Thoracic aorta (tissue), 2 donors: Measurements from ENCODE around the gene SEPTIN7. TPM values are rescaled to one million over a fixed set of nuclear protein-coding genes. Genes with fewer than 3 reads are reported as not detected.

ENCODE experiments used
- ATAC-seq: fragments of 150-250 bp; one replicate; pipeline ENCODE4 v1.8.0; 2017; ENCODE audit warnings: low read depth; ENCODE audit not compliant: insufficient number of reproducible peaks, low FRiP score
- DNase-seq: peaks from one replicate; pipeline ENCODE4 v3.0.0-alpha.2; 2020; ENCODE audit warnings: low spot score
- H3K27ac ChIP-seq, 2 donors: fragments of 200-600 bp; sonication (generic); 1 replicate in 1 of 2; 2 replicates in 1 of 2; pipeline ENCODE4 v1.5.1; 2016; ENCODE audit warnings: mild to moderate bottlenecking in 2 of 2, moderate library complexity in 2 of 2
- H3K27me3 ChIP-seq: fragments of 200-600 bp; sonication (generic); replicated peaks from 2 replicates; pipeline ENCODE4 v1.6.0; 2016; ENCODE audit warnings: mild to moderate bottlenecking; ENCODE audit not compliant: insufficient read depth
- H3K36me3 ChIP-seq: fragments of 200-600 bp; sonication (generic); one replicate; pipeline ENCODE4 v1.5.1; 2016
- H3K4me1 ChIP-seq, 2 donors: fragments of 200-600 bp; sonication (generic); 1 replicate in 1 of 2; 2 replicates in 1 of 2; pipeline versions ENCODE4 v1.5.1 to v1.6.0; 2016; ENCODE audit warnings: low read depth in 2 of 2, mild to moderate bottlenecking in 1 of 2; ENCODE audit not compliant: control insufficient read depth in 1 of 2
- H3K4me3 ChIP-seq: fragments of 200-600 bp; sonication (generic); 2 replicates; pipeline ENCODE4 v1.5.1; 2016; ENCODE audit warnings: mild to moderate bottlenecking
- H3K9me3 ChIP-seq: fragments of 200-600 bp; sonication (generic); 2 replicates; pipeline ENCODE4 v1.5.1; 2016
- total RNA-seq, 2 donors: library from RNA; depleted of rRNA; stranded (reverse); fragments of >200 nt; gene quantifications; one replicate each; pipeline versions ENCODE4 v1.1.0 to v1.2.3, GENCODE V29; 2016
- TF ChIP-seq, protein P1 (sequence below): fragments of 200-600 bp; sonication (generic); IDR thresholded peaks from one replicate; pipeline ENCODE4 v1.5.1; 2019; ENCODE audit warnings: antibody characterized with exemption

The SEPTIN7 gene
- total RNA-seq, 2 donors from 2014 or later: 165 to 224 TPM

DNA sequence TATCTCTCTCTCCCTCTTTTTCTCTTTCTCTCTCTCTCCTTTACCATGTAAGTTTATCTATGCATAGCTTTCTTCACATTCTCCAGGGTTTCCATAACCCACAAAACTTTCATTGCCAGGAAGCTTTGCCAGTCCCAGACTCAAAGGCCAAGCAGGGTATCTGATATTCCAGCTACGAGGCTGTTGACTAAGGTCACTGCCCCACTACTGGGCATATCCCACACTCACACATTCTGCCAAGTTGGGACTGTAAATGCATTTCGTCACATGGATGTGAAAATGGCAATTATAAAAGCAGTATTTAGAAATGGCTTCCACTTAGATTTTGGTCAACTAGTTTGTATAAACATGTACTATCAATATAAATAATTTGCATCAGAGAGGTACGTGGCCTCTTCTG, 43.3 kb upstream of the SEPTIN7 start:
- H3K4me3 ChIP-seq: no peak overlapping the region
- TF ChIP-seq, protein P1, sequence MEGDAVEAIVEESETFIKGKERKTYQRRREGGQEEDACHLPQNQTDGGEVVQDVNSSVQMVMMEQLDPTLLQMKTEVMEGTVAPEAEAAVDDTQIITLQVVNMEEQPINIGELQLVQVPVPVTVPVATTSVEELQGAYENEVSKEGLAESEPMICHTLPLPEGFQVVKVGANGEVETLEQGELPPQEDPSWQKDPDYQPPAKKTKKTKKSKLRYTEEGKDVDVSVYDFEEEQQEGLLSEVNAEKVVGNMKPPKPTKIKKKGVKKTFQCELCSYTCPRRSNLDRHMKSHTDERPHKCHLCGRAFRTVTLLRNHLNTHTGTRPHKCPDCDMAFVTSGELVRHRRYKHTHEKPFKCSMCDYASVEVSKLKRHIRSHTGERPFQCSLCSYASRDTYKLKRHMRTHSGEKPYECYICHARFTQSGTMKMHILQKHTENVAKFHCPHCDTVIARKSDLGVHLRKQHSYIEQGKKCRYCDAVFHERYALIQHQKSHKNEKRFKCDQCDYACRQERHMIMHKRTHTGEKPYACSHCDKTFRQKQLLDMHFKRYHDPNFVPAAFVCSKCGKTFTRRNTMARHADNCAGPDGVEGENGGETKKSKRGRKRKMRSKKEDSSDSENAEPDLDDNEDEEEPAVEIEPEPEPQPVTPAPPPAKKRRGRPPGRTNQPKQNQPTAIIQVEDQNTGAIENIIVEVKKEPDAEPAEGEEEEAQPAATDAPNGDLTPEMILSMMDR: no peak
- no peak for ATAC-seq
- peaks cover 15 to 27% of the 10 kb centered on the region in 2 donors for H3K4me1 ChIP-seq
- H3K27ac ChIP-seq: no peak overlapping the region
- no peak for DNase-seq
- no peaks in the 10 kb centered on the region for H3K36me3 ChIP-seq
- H3K27me3 ChIP-seq: no peaks in the 10 kb centered on the region
- no peaks in the 10 kb centered on the region for H3K9me3 ChIP-seq

DNA sequence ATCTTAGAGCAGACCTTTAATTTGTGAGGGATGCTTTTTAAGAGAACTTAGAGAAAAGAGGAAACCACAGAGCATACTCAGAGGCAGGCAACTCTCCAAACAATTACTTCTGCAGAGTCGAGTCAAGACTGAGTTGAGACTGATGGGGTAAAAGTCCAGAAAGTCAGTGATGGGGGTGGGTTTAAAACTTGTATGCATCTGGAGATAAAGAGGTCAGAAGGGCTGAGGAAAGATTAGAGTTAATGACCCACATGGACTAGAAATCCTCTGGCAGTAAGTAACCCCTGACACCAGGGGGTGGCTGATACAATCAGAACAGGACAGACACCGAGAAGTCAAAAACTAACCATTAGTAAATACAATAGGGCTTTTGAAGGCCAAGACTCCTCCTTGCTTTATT, 42.4 kb upstream of the SEPTIN7 start:
- Histone ChIP-seq H3K27ac (no peak overlapping the region), H3K27me3 (no peaks in the 10 kb centered on the region), H3K4me1 (peaks cover 15 to 27% of the 10 kb centered on the region in 2 donors), H3K36me3 (no peaks in the 10 kb centered on the region), H3K9me3 (no peaks in the 10 kb centered on the region), H3K4me3 (no peak overlapping the region)
- ATAC-seq (no peak), DNase-seq (no peak)
- TF ChIP-seq, protein P1: no peak

DNA sequence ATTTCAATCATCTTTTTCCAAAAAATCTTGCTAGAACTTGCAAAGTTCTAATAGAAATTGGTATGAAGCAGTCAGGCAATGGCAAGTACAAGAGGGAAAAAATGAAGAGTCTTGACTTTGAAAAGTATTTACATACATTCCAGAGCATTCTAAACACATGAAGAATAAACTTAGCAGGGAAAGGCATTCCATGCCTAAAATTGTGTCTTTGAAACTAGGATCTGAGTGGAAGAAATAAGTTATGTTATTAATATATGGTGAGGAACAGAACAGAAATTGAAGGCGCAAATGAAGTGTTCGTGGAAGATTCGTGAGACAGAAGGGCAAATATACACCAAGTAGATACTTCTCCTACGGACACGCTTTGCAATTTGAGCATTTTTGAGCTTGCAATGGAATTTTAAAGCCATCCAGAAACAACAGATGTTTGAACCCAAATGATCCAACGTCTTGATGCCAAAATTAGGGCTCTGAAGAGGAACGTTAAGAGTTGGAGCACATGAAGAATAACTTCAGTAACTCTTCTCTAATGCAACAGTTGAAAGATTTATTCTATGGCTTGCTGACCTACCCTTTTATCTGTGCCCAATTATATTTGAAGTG, 40.6 kb upstream of the SEPTIN7 start:
- Histone ChIP-seq H3K27me3 (no peaks in the 10 kb centered on the region), H3K4me1 (peaks cover 15 to 27% of the 10 kb centered on the region in 2 donors), H3K4me3 (peak overlapping the region; percentile 29), H3K27ac (no peak overlapping the region), H3K36me3 (no peaks in the 10 kb centered on the region), H3K9me3 (no peaks in the 10 kb centered on the region)
- TF ChIP-seq, protein P1: no peak
- ATAC-seq (no peak), DNase-seq (no peak)

DNA sequence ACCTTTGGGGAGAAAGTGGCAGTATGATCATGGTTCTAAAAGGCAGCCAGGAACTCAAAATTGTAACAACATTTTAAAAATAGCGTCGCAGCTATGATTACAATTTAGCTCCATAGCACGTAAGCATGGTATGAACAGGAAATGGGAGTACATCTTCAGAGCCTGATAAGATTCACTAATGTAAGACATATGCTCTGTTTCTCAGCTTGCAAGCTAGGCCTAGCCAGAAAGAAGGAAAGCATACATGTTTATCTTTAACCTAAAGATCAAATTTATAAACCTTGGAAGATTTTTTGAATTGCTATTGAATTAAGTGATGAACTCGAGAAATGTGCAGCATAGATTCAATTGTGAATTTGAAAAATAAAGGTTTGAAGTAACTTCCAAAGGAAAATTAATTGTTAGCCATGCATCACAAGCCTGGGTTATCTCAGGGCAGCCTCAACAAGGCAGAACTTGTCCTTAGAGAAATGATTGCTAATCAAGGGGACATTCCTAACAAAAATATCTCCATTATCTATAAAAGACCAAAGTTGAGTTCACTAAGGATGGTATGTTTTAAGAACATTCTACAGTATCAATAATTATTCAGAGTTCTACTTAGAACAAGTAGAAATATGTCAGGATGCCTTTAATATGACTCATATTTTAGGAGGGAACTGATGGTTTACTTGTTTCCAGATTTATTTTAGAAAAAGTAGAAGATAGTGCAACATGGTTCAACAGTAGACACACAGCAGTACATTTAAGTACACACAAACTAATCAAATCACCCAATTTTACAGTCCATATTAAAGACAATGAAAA, 38.8 kb upstream of the SEPTIN7 start:
- Histone ChIP-seq H3K27ac (peak overlapping the region; percentile 26 to 27), H3K4me1 (peaks cover 15 to 27% of the 10 kb centered on the region in 2 donors), H3K4me3 (no peak overlapping the region), H3K27me3 (no peaks in the 10 kb centered on the region), H3K9me3 (no peaks in the 10 kb centered on the region), H3K36me3 (no peaks in the 10 kb centered on the region)
- TF ChIP-seq, protein P1: no peak
- ATAC-seq: no peak
- DNase-seq: no peak

DNA sequence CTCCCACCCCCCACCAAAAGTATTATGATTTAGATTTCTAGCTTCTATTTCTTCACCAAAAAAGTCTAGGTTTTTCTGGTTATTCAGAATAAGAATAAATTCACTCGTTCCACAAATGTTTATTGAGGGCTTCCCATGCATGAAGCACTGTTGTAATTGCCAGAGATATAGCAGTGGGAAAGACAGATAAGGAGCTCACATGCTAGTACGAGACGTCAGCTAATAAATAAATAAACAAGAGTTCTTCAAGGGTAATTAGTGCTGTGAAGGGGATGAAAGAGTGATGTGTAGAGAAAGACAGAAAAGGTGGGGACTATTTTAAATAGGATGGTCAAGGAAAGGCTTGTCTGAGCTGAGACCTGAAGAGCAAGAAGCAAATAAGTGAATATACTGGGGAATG, 38.1 kb upstream of the SEPTIN7 start:
- peaks cover 15 to 27% of the 10 kb centered on the region in 2 donors for H3K4me1 ChIP-seq
- no peaks in the 10 kb centered on the region for H3K9me3 ChIP-seq
- TF ChIP-seq, protein P1: no peak
- ATAC-seq (no peak), DNase-seq (no peak)
- H3K4me3 ChIP-seq: no peak overlapping the region
- no peaks in the 10 kb centered on the region for H3K27me3 ChIP-seq
- no peaks in the 10 kb centered on the region for H3K36me3 ChIP-seq
- H3K27ac ChIP-seq: no peak overlapping the region
